Measurements from ENCODE around the gene APBA2.

The APBA2 gene

DNA sequence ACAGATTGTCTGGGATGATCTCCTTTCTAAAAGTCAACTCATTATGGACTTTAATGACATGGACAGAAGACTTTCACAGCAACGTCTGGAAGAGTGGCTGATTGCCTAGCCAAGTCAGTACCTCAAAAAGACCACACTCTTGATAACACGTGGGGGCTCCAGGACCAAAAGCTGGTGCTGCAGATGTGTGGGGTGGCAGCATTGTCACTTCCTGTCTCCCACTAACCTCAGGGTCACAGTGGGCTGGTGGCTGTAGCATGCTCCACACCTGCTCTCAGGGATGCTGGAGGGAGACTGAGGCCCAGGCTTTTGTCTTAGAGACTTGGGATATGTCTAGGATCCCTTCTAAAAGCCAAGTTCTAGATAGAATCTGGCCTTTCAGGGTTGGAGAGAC lies 118.1 kb downstream of the APBA2 start:
- TF ChIP-seq MYNN (tag by site-specific recombination; IDR thresholded peaks at IDR 0.05; ENCODE audit: borderline replicate concordance) (no peak), TCF7L2 (IDR thresholded peaks at IDR 0.05; ENCODE audit: borderline replicate concordance, low read depth, low read length) (no peak), ZNF175 (tag by site-specific recombination; IDR thresholded peaks at IDR 0.05) (no peak), ZNF239 (tag by site-specific recombination; IDR thresholded peaks at IDR 0.05) (no peak), ZBTB17 (tag by site-specific recombination; IDR thresholded peaks at IDR 0.05) (no peak), ZNF530 (tag by site-specific recombination; IDR thresholded peaks at IDR 0.05; ENCODE audit: low read depth) (no peak), ZNF311 (tag by site-specific recombination; IDR thresholded peaks at IDR 0.05; ENCODE audit: borderline replicate concordance) (no peak), ZNF701 (tag by site-specific recombination; IDR thresholded peaks at IDR 0.05) (no peak), RBAK (tag by site-specific recombination; IDR thresholded peaks at IDR 0.05) (no peak), GLIS2 (tag by site-specific recombination; IDR thresholded peaks at IDR 0.05) (no peak)
- TF ChIP-seq, protein P1, sequence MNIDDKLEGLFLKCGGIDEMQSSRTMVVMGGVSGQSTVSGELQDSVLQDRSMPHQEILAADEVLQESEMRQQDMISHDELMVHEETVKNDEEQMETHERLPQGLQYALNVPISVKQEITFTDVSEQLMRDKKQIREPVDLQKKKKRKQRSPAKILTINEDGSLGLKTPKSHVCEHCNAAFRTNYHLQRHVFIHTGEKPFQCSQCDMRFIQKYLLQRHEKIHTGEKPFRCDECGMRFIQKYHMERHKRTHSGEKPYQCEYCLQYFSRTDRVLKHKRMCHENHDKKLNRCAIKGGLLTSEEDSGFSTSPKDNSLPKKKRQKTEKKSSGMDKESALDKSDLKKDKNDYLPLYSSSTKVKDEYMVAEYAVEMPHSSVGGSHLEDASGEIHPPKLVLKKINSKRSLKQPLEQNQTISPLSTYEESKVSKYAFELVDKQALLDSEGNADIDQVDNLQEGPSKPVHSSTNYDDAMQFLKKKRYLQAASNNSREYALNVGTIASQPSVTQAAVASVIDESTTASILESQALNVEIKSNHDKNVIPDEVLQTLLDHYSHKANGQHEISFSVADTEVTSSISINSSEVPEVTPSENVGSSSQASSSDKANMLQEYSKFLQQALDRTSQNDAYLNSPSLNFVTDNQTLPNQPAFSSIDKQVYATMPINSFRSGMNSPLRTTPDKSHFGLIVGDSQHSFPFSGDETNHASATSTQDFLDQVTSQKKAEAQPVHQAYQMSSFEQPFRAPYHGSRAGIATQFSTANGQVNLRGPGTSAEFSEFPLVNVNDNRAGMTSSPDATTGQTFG (tag by site-specific recombination; IDR thresholded peaks at IDR 0.05; ENCODE audit: borderline replicate concordance): no peak
- TF ChIP-seq, protein P2, sequence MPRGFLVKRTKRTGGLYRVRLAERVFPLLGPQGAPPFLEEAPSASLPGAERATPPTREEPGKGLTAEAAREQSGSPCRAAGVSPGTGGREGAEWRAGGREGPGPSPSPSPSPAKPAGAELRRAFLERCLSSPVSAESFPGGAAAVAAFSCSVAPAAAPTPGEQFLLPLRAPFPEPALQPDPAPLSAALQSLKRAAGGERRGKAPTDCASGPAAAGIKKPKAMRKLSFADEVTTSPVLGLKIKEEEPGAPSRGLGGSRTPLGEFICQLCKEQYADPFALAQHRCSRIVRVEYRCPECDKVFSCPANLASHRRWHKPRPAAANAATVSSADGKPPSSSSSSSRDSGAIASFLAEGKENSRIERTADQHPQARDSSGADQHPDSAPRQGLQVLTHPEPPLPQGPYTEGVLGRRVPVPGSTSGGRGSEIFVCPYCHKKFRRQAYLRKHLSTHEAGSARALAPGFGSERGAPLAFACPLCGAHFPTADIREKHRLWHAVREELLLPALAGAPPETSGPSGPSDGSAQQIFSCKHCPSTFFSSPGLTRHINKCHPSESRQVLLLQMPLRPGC (tag by site-specific recombination; IDR thresholded peaks at IDR 0.05): no peak
- ChIA-PET CTCF (interaction anchor here (0.6 kb wide), 1 partner anchor 82 kb away, joined by 4 read pairs; no protein-coding TSS in a partner anchor), POLR2A (no interaction called here)
- Histone ChIP-seq H3K36me3 (ENCODE audit: control insufficient read depth in 2 of 2, insufficient read depth in 1 of 2, low read length in 2 of 2) (no peaks in the 10 kb centered on the region), H3K4me3 (ENCODE audit: low read depth, low read length) (no peak overlapping the region), H3K4me1 (ENCODE audit: control insufficient read depth, insufficient read depth, low read length) (no peaks in the 10 kb centered on the region), H3K9me3 (ENCODE audit: control insufficient read depth, insufficient read depth, low read depth, low read length) (no peaks in the 10 kb centered on the region), H3K27ac (ENCODE audit: extremely low read depth, low read depth, low read length) (no peak overlapping the region)

DNA sequence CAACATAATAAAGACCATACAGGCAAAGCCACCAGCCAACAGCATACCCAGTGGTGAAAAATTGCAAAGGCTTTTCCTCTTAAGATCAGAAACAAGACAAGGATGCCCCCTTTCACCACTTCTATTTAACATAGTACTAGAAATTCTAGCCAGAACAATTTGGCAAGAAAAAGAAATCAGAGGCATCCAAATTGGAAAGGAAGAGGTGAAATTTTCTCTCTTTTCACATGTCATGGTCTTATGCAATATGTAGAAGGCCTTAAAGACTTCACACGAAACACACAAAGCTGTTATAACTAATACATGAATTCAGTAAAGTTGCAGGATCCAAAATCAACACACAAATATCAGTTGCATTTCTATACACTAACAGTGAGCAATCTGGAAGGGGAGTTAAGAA lies 120.2 kb downstream of the APBA2 start:
- CTCF ChIA-PET: interaction anchor here (0.7 kb wide), 1 partner anchor 28 kb away, joined by 3 read pairs; no protein-coding TSS in a partner anchor
- POLR2A ChIA-PET: no interaction called here

DNA sequence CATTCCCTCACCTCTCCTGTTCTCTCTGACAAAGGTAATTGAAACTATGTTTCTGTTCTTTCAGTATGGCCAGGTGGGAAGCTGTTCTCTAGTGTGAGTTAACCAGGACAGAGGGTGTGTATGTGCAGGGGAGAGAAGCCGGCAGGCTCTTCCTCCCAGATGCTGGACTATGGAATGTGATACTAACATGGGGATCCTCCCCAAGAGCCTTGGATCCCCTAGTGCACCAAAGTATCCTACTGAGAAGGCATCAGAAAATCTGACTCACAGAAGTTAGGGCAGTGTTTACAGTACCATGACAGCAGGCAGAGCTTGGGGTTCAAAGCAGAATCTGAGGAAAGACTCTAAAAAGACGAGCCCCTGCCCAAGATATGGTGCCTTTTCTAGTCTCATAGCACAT lies 123.1 kb downstream of the APBA2 start:
- Histone ChIP-seq H3K27ac (ENCODE audit: extremely low read depth, low read depth, low read length) (no peak overlapping the region), H3K4me1 (ENCODE audit: control insufficient read depth, insufficient read depth, low read length) (no peaks in the 10 kb centered on the region), H3K9me3 (ENCODE audit: control insufficient read depth, insufficient read depth, low read depth, low read length) (no peaks in the 10 kb centered on the region), H3K36me3 (ENCODE audit: control insufficient read depth in 2 of 2, insufficient read depth in 1 of 2, low read length in 2 of 2) (no peaks in the 10 kb centered on the region), H3K4me3 (ENCODE audit: low read depth, low read length) (no peak overlapping the region)
- CTCF ChIA-PET: interaction anchor here (0.7 kb wide), 1 partner anchor 22 kb away, joined by 4 read pairs; no protein-coding TSS in a partner anchor
- POLR2A ChIA-PET: no interaction called here
- no peak for TF ChIP-seq ZNF549 (tag by site-specific recombination; IDR thresholded peaks at IDR 0.05)
- no peak for TF ChIP-seq OSR2 (tag by site-specific recombination; IDR thresholded peaks at IDR 0.05)
- TF ChIP-seq GLIS1 (tag by site-specific recombination; IDR thresholded peaks at IDR 0.05): peak; percentile 45
- TF ChIP-seq ZNF132 (tag by site-specific recombination; IDR thresholded peaks at IDR 0.05; ENCODE audit: borderline replicate concordance): no peak
- no peak for TF ChIP-seq ZNF629 (tag by site-specific recombination; IDR thresholded peaks at IDR 0.05)
- TF ChIP-seq ZNF555 (tag by site-specific recombination; conservative IDR thresholded peaks at IDR 0.05): no peak
- no peak for TF ChIP-seq ZNF623 (tag by site-specific recombination; IDR thresholded peaks at IDR 0.05)
- no peak for TF ChIP-seq ZBTB1 (tag by site-specific recombination; IDR thresholded peaks at IDR 0.05)

More for the DNA sequence above, 120.2 kb downstream of the APBA2 start:
- H3K4me1 ChIP-seq (ENCODE audit: control insufficient read depth, insufficient read depth, low read length): no peaks in the 10 kb centered on the region
- TF ChIP-seq ZNF138 (tag by site-specific recombination; IDR thresholded peaks at IDR 0.05; ENCODE audit: borderline replicate concordance) (no peak), BCL11B (tag by site-specific recombination; IDR thresholded peaks at IDR 0.05; ENCODE audit: low read depth) (no peak), ZNF174 (tag by site-specific recombination; IDR thresholded peaks at IDR 0.05) (no peak), ZNF585B (tag by site-specific recombination; IDR thresholded peaks at IDR 0.05) (no peak), SCRT2 (tag by site-specific recombination; IDR thresholded peaks at IDR 0.05) (no peak), HOXD13 (CRISPR knock-in tag; IDR thresholded peaks at IDR 0.05; ENCODE audit: borderline replicate concordance) (no peak)
- no peak overlapping the region for H3K27ac ChIP-seq (ENCODE audit: extremely low read depth, low read depth, low read length)
- H3K4me3 ChIP-seq (ENCODE audit: low read depth, low read length): no peak overlapping the region
- H3K36me3 ChIP-seq (ENCODE audit: control insufficient read depth in 2 of 2, insufficient read depth in 1 of 2, low read length in 2 of 2): no peaks in the 10 kb centered on the region
- no peaks in the 10 kb centered on the region for H3K9me3 ChIP-seq (ENCODE audit: control insufficient read depth, insufficient read depth, low read depth, low read length)
